GM23338 (cell line): ENCODE data around the gene HACD3.

Experiments used
- POLR2AphosphoS5 ChIP-seq: IDR thresholded peaks from 2 replicates; pipeline ENCODE4 v1.6.1; 2016; ENCODE audit warnings: antibody characterized with exemption, low read depth
- TF ChIP-seq, protein P1 (sequence below), 2 experiments: fragments of 200-600 bp in 1 of 2; sonication (generic) in 1 of 2; conservative IDR thresholded peaks; 2 replicates each; pipeline versions ENCODE4 v1.5.1 to v1.6.1; 2016 to 2017; ENCODE audit warnings: antibody characterized with exemption in 2 of 2, low read depth in 2 of 2, mild to moderate bottlenecking in 2 of 2, moderate library complexity in 1 of 2
- TF ChIP-seq, protein P2 (sequence below): IDR thresholded peaks from one replicate; pipeline ENCODE4 v1.6.1; 2018; ENCODE audit warnings: antibody characterized with exemption; ENCODE audit not compliant: unreplicated experiment

DNA sequence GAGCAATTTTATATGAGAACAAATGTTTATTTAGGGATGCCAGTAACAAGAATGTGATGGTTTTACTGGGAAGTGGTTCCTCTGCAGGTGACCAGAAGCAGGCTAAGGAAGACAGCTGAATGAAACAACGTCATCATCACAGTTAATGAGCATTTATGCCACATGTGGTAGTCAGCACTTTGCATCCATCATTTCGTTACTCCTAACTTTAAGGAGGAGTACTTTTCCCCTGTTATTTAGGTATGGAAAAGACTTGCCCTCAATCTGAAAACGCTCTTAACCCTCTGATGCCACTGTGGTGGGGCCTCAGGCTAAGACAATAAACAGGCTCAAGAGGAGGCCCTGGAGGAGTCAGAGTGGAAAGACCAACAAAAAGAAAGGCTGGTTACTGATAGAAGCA is 49.5 kb downstream of the HACD3 start:
- TF ChIP-seq, protein P1, sequence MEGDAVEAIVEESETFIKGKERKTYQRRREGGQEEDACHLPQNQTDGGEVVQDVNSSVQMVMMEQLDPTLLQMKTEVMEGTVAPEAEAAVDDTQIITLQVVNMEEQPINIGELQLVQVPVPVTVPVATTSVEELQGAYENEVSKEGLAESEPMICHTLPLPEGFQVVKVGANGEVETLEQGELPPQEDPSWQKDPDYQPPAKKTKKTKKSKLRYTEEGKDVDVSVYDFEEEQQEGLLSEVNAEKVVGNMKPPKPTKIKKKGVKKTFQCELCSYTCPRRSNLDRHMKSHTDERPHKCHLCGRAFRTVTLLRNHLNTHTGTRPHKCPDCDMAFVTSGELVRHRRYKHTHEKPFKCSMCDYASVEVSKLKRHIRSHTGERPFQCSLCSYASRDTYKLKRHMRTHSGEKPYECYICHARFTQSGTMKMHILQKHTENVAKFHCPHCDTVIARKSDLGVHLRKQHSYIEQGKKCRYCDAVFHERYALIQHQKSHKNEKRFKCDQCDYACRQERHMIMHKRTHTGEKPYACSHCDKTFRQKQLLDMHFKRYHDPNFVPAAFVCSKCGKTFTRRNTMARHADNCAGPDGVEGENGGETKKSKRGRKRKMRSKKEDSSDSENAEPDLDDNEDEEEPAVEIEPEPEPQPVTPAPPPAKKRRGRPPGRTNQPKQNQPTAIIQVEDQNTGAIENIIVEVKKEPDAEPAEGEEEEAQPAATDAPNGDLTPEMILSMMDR (conservative IDR thresholded peaks at IDR 0.05; ENCODE audit: low read depth in 2 of 2), result no peak
- no peak for TF ChIP-seq POLR2AphosphoS5
- TF ChIP-seq, protein P2, sequence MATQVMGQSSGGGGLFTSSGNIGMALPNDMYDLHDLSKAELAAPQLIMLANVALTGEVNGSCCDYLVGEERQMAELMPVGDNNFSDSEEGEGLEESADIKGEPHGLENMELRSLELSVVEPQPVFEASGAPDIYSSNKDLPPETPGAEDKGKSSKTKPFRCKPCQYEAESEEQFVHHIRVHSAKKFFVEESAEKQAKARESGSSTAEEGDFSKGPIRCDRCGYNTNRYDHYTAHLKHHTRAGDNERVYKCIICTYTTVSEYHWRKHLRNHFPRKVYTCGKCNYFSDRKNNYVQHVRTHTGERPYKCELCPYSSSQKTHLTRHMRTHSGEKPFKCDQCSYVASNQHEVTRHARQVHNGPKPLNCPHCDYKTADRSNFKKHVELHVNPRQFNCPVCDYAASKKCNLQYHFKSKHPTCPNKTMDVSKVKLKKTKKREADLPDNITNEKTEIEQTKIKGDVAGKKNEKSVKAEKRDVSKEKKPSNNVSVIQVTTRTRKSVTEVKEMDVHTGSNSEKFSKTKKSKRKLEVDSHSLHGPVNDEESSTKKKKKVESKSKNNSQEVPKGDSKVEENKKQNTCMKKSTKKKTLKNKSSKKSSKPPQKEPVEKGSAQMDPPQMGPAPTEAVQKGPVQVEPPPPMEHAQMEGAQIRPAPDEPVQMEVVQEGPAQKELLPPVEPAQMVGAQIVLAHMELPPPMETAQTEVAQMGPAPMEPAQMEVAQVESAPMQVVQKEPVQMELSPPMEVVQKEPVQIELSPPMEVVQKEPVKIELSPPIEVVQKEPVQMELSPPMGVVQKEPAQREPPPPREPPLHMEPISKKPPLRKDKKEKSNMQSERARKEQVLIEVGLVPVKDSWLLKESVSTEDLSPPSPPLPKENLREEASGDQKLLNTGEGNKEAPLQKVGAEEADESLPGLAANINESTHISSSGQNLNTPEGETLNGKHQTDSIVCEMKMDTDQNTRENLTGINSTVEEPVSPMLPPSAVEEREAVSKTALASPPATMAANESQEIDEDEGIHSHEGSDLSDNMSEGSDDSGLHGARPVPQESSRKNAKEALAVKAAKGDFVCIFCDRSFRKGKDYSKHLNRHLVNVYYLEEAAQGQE, result no peak
